GM13977 (cell line): ENCODE measurements around the gene ZFP92.
"Not testable (repeated sequence)": the region's sequence is repeated elsewhere in the genome, so short reads cannot be mapped to it uniquely, and the experiment has no call there.

ENCODE experiments used
- DNase-seq: peaks from one replicate; pipeline ENCODE4 v3.0.0; 2012; ENCODE audit warnings: low spot score
- CTCF ChIP-seq: IDR thresholded peaks from 2 replicates; pipeline ENCODE4 v1.5.1; 2012; ENCODE audit warnings: mild to moderate bottlenecking, control low read depth; ENCODE audit not compliant: insufficient read depth; ENCODE audit errors: extremely low read depth, missing control alignments
- in situ Hi-C: fragments of 300-500 bp; cut with MboI; formaldehyde crosslinking; loops from one replicate; pipeline ENCODE4 v1.12.0; 2022; ENCODE audit warnings: low sequenced_read_pairs, low pct_unique_long_range_greater_than_20kb, mixed read lengths, inconsistent platforms; ENCODE audit not compliant: unreplicated experiment

Gene ZFP92

GRCh38 chrX:153398275-153398960 is 12.9 kb upstream of the ZFP92 start:
- TF ChIP-seq CTCF, result no peak
- in situ Hi-C loops, result no loop called here
- DNase-seq, result no peak

- peak; percentile 88 for DNase-seq
- peak; percentile 96 for TF ChIP-seq CTCF
- in situ Hi-C loops, result no loop called here
These were observed 10.8 kb upstream of the ZFP92 start for GRCh38 chrX:153400146-153401132.

- in situ Hi-C loops, result no loop called here
- DNase-seq, result no peak
- no peak for TF ChIP-seq CTCF
These were observed 10.0 kb upstream of the ZFP92 start, which contains the start of gene PNMA6E for GRCh38 chrX:153401133-153401764. TSS of gene PNMA6E (minus strand) at chrX:153401350. CDS start at chrX:153398849, 2,501 bp downstream.

- DNase-seq, in situ Hi-C loops: not testable (repeated sequence)
These were observed 6.9 kb upstream of the ZFP92 start for GRCh38 chrX:153404333-153404732.

GRCh38 chrX:153405426-153405825 is 5.8 kb upstream of the ZFP92 start:
- no peak for TF ChIP-seq CTCF
- in situ Hi-C loops, result no loop called here
- DNase-seq, result no peak

GRCh38 chrX:153406011-153406410 is 5.3 kb upstream of the ZFP92 start:
- DNase-seq, result no peak
- TF ChIP-seq CTCF, result no peak
- in situ Hi-C loops, result no loop called here

- in situ Hi-C loops, result no loop called here
- no peak for TF ChIP-seq CTCF
- DNase-seq, result no peak
These were observed 4.4 kb upstream of the ZFP92 start for GRCh38 chrX:153406903-153407302.
